ENCODE data around the gene MMP15. TPM values are rescaled to one million over a fixed set of nuclear protein-coding genes. Genes with fewer than 3 reads are reported as not detected.
A peak's percentile ranks its signal among the peaks of the same experiment; 100 is the strongest.

The MMP15 gene
- total RNA-seq, 1 donor from 2014 or later: 7.2 TPM

DNA sequence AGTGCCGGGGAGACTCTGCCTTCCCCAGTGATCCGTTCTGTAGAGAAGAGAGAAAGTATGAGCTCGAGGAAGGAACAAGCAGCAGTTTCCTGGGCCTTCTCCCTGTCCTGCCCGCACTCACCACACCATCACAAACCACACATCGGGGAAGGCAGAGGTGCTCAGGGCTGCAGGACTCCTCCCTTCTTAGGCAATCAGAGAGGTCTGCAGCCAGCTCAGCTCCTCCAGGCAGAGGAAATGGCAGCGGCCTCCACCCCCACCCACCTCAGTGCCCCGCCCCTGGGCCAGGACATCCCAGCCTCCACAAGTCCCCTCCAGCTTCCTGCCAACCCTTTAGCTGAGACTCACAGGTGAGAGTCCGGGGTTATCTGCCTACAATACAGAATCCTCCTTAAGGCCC lies 27.1 kb upstream of the MMP15 start:
- H3K9ac ChIP-seq: no peak overlapping the region
- DNase-seq (ENCODE audit: low spot score): no peak
- no peak overlapping the region for H3K27ac ChIP-seq
- H3K4me3 ChIP-seq: no peak overlapping the region
- no peaks in the 10 kb centered on the region for H3K79me2 ChIP-seq (ENCODE audit: low read depth)
- Mint-ChIP-seq H3K4me3 (peak overlapping the region; percentile 89), H3K36me3 (peaks cover 7% of the 10 kb centered on the region), H3K9me3 (no peaks in the 10 kb centered on the region), H3K4me1 (peaks cover 28% of the 10 kb centered on the region), H3K27ac (no peak overlapping the region), H3K27me3 (ENCODE audit: insufficient read depth, low read depth) (peaks cover 5% of the 10 kb centered on the region)
- no peaks in the 10 kb centered on the region for H3K9me3 ChIP-seq (ENCODE audit: low read depth)
- H3K36me3 ChIP-seq: no peaks in the 10 kb centered on the region
- TF ChIP-seq CTCF (IDR thresholded peaks at IDR 0.05) (no peak), EZH2phosphoT487 (IDR thresholded peaks at IDR 0.05) (no peak), EZH2 (IDR thresholded peaks at IDR 0.05) (no peak)
- H3K27me3 ChIP-seq: no peaks in the 10 kb centered on the region
- H3K4me1 ChIP-seq: peaks cover 8% of the 10 kb centered on the region
- H3K4me2 ChIP-seq: no peak overlapping the region
- H2AFZ ChIP-seq (replicated peaks): no peak overlapping the region
- peaks cover 26% of the 10 kb centered on the region for H4K20me1 ChIP-seq (ENCODE audit: low read depth)
- H3F3A ChIP-seq (ENCODE audit: low read depth): peaks cover 20% of the 10 kb centered on the region

- Histone ChIP-seq H3K9ac (no peak overlapping the region), H3K36me3 (no peaks in the 10 kb centered on the region), H3K27ac (no peak overlapping the region), H3F3A (ENCODE audit: low read depth) (peaks cover 23% of the 10 kb centered on the region), H3K4me1 (peaks cover 8% of the 10 kb centered on the region), H2AFZ (replicated peaks) (no peak overlapping the region), H3K27me3 (no peaks in the 10 kb centered on the region), H3K4me2 (peak overlapping the region; percentile 90), H3K9me3 (ENCODE audit: low read depth) (no peaks in the 10 kb centered on the region), H3K4me3 (peak overlapping the region; percentile 62), H4K20me1 (ENCODE audit: low read depth) (peaks cover 26% of the 10 kb centered on the region), H3K79me2 (ENCODE audit: low read depth) (no peaks in the 10 kb centered on the region)
- no peak for DNase-seq (ENCODE audit: low spot score)
- H3K4me1 Mint-ChIP-seq: peaks cover 28% of the 10 kb centered on the region
- peak overlapping the region; percentile 89 for H3K4me3 Mint-ChIP-seq
- no peaks in the 10 kb centered on the region for H3K9me3 Mint-ChIP-seq
- H3K27me3 Mint-ChIP-seq (ENCODE audit: insufficient read depth, low read depth): peaks cover 5% of the 10 kb centered on the region
- no peak overlapping the region for H3K27ac Mint-ChIP-seq
- TF ChIP-seq EZH2 (IDR thresholded peaks at IDR 0.05) (no peak), EZH2phosphoT487 (IDR thresholded peaks at IDR 0.05) (no peak), CTCF (IDR thresholded peaks at IDR 0.05) (no peak)
- peaks cover 7% of the 10 kb centered on the region for H3K36me3 Mint-ChIP-seq
Measured at GRCh38 chr16:57998992-57999365, 26.6 kb upstream of the MMP15 start.

DNA sequence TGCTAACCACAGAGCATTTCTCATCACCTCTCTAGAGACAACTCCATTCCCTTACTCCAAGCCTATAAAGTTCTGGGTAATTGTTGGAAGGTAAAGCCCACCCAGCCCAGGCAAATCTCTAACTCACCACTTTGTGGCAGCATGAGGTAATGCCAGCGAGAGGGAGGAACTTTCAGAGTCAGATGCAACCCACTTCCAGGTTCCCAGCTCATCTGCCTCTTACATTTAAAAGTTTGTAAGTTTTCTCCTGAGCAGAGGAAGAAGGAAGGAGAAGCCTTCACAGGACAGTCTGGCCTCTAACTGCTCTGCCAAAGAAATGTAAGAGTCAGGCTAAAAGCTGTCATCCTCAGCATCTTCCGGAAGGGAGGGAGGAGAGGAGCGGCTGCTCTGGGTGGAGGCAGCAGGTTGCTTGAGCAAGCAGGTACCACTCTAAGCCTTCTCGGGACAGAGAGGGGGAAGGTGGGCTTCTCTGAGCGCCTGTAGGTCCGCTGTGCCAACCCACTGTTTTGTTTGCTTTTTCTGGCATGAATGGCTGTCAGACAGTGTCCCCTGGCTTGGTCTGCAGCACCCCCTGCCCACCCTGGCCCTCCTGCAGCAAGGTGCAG lies 26.1 kb upstream of the MMP15 start:
- peaks cover 5% of the 10 kb centered on the region for H3K27me3 Mint-ChIP-seq (ENCODE audit: insufficient read depth, low read depth)
- H4K20me1 ChIP-seq (ENCODE audit: low read depth): peaks cover 26% of the 10 kb centered on the region
- peak overlapping the region; percentile 89 for H3K9ac ChIP-seq
- peaks cover 27% of the 10 kb centered on the region for H3K4me1 Mint-ChIP-seq
- H3K4me3 Mint-ChIP-seq: peak overlapping the region; percentile 89
- H3K36me3 Mint-ChIP-seq: peaks cover 7% of the 10 kb centered on the region
- H3F3A ChIP-seq (ENCODE audit: low read depth): peaks cover 28% of the 10 kb centered on the region
- H3K27ac ChIP-seq: no peak overlapping the region
- DNase-seq (ENCODE audit: low spot score): peak; percentile 36
- no peak for TF ChIP-seq EZH2phosphoT487 (IDR thresholded peaks at IDR 0.05)
- no peak for TF ChIP-seq CTCF (IDR thresholded peaks at IDR 0.05)
- no peak for TF ChIP-seq EZH2 (IDR thresholded peaks at IDR 0.05)
- no peaks in the 10 kb centered on the region for H3K36me3 ChIP-seq
- no peaks in the 10 kb centered on the region for H3K79me2 ChIP-seq (ENCODE audit: low read depth)
- peaks cover 8% of the 10 kb centered on the region for H3K4me1 ChIP-seq
- no peak overlapping the region for H2AFZ ChIP-seq (replicated peaks)
- peak overlapping the region; percentile 90 for H3K4me2 ChIP-seq
- no peaks in the 10 kb centered on the region for H3K9me3 Mint-ChIP-seq
- no peak overlapping the region for H3K27ac Mint-ChIP-seq
- peak overlapping the region; percentile 62 for H3K4me3 ChIP-seq
- no peaks in the 10 kb centered on the region for H3K9me3 ChIP-seq (ENCODE audit: low read depth)
- no peaks in the 10 kb centered on the region for H3K27me3 ChIP-seq

Data from neural progenitor cell (in vitro differentiated cells).